Neural cell (in vitro differentiated cells): Measurements from ENCODE around the gene RPS6KA5. TPM values are rescaled to one million over a fixed set of nuclear protein-coding genes. Genes with fewer than 3 reads are reported as not detected.

Experiments used
- H2AFZ ChIP-seq: fragments of 200-600, 300-800 bp; sonication (generic), shearing (Covaris generic); 2 replicates; pipeline ENCODE4 v1.6.0; 2014; ENCODE audit warnings: low read depth, mild to moderate bottlenecking, antibody characterized with exemption, low read length, moderate library complexity
- H3F3A ChIP-seq: fragments of 200-600 bp; shearing (Covaris generic); 2 replicates; pipeline ENCODE4 v1.6.1; 2016; ENCODE audit warnings: mild to moderate bottlenecking, moderate library complexity, mixed read lengths, antibody characterized with exemption, low read length; ENCODE audit not compliant: insufficient read depth, poor library complexity, severe bottlenecking
- H3K27ac ChIP-seq: fragments of 200-600, 300-800 bp; sonication (generic), shearing (Covaris generic); 2 replicates; pipeline ENCODE4 v1.5.1; 2014; ENCODE audit warnings: mild to moderate bottlenecking, low read length, moderate library complexity
- H3K27me3 ChIP-seq: fragments of 300-800, 200-600 bp; sonication (generic), shearing (Covaris generic); 2 replicates; pipeline ENCODE4 v1.6.0; 2014; ENCODE audit warnings: mild to moderate bottlenecking, low read depth, low read length, moderate library complexity; ENCODE audit not compliant: insufficient read depth
- H3K36me3 ChIP-seq: fragments of 300-800, 200-600 bp; sonication (generic), shearing (Covaris generic); 2 replicates; pipeline ENCODE4 v1.5.1; 2014; ENCODE audit warnings: mild to moderate bottlenecking, antibody characterized with exemption, low read length, moderate library complexity; ENCODE audit not compliant: insufficient read depth
- H3K4me2 ChIP-seq: fragments of 300-800, 200-600 bp; sonication (generic), shearing (Covaris generic); 2 replicates; pipeline ENCODE4 v1.6.0; 2014; ENCODE audit warnings: mild to moderate bottlenecking, low read length
- H3K4me3 ChIP-seq: fragments of 300-800, 200-600 bp; sonication (generic), shearing (Covaris generic); 2 replicates; pipeline ENCODE4 v1.5.1; 2014; ENCODE audit warnings: mild to moderate bottlenecking, low read length, moderate library complexity
- H3K79me2 ChIP-seq: fragments of 200-600 bp; shearing (Covaris generic); replicated peaks from 2 replicates; pipeline ENCODE4 v1.6.0; 2014; ENCODE audit warnings: mild to moderate bottlenecking, low read length, moderate library complexity; ENCODE audit not compliant: insufficient read depth
- H3K9ac ChIP-seq: fragments of 300-800, 200-600 bp; sonication (generic), shearing (Covaris generic); 2 replicates; pipeline ENCODE4 v1.6.1; 2016; ENCODE audit warnings: mild to moderate bottlenecking, low read length, mixed read lengths
- H3K9me2 ChIP-seq: fragments of 200-600 bp; shearing (Covaris generic); 2 replicates; pipeline ENCODE4 v1.6.1; 2016; ENCODE audit warnings: mild to moderate bottlenecking, low read length, mixed read lengths; ENCODE audit not compliant: insufficient read depth
- H3K9me3 ChIP-seq: fragments of 200-600, 300-800 bp; sonication (generic), shearing (Covaris generic); 2 replicates; pipeline ENCODE4 v1.6.1; 2016; ENCODE audit warnings: mild to moderate bottlenecking, mixed run types, low read length, moderate library complexity, mixed read lengths
- H4K20me1 ChIP-seq: fragments of 200-600 bp; shearing (Covaris generic); 2 replicates; pipeline ENCODE4 v1.6.1; 2016; ENCODE audit warnings: mild to moderate bottlenecking, mixed run types; ENCODE audit not compliant: insufficient read depth
- EP300 ChIP-seq: fragments of 450-650 bp; conservative IDR thresholded peaks from 2 replicates; pipeline ENCODE4 v1.6.1; 2014; ENCODE audit warnings: antibody characterized with exemption, mild to moderate bottlenecking, moderate library complexity; ENCODE audit not compliant: poor library complexity, severe bottlenecking
- EZH2 ChIP-seq: fragments of 200-600, 300-800 bp; shearing (Covaris generic), sonication (generic); IDR thresholded peaks from 2 replicates; pipeline ENCODE4 v1.6.1; 2014; ENCODE audit warnings: antibody characterized with exemption, low read length, borderline replicate concordance, mild to moderate bottlenecking; ENCODE audit not compliant: insufficient read depth, poor library complexity, severe bottlenecking
- MXI1 ChIP-seq: fragments of 450-650 bp; conservative IDR thresholded peaks from 2 replicates; pipeline ENCODE4 v1.6.1; 2014; ENCODE audit warnings: antibody characterized with exemption, mild to moderate bottlenecking; ENCODE audit not compliant: poor library complexity, severe bottlenecking
- POLR2AphosphoS5 ChIP-seq: IDR thresholded peaks from 2 replicates; pipeline ENCODE4 v1.6.1; 2012
- RAD21 ChIP-seq: fragments of 450-650 bp; conservative IDR thresholded peaks from 2 replicates; pipeline ENCODE4 v1.6.1; 2014; ENCODE audit warnings: antibody characterized with exemption, mild to moderate bottlenecking, moderate library complexity
- SMC3 ChIP-seq: fragments of 450-650 bp; conservative IDR thresholded peaks from 2 replicates; pipeline ENCODE4 v1.6.1; 2014; ENCODE audit warnings: antibody characterized with exemption, mild to moderate bottlenecking, moderate library complexity; ENCODE audit not compliant: poor library complexity
- TAF1 ChIP-seq: IDR thresholded peaks from 2 replicates; pipeline ENCODE4 v1.6.1; 2012; ENCODE audit warnings: low read depth
- polyA plus RNA-seq: library from polyadenylated mRNA; depleted of rRNA; stranded (reverse); fragments of >200 nt; gene quantifications from 2 replicates; pipeline ENCODE4 v1.2.3, GENCODE V29; 2014
- TF ChIP-seq, protein P1 (sequence below): fragments of 450-650 bp; IDR thresholded peaks from 2 replicates; pipeline ENCODE4 v1.5.1; 2014; ENCODE audit warnings: antibody characterized with exemption, mild to moderate bottlenecking, moderate library complexity; ENCODE audit not compliant: poor library complexity, severe bottlenecking
- TF ChIP-seq, protein P2 (sequence below): IDR thresholded peaks from 2 replicates; pipeline ENCODE4 v1.6.1; 2012; ENCODE audit warnings: borderline replicate concordance

The RPS6KA5 gene
- polyA plus RNA-seq, 1 donor from 2014 or later: 6.3 TPM

DNA sequence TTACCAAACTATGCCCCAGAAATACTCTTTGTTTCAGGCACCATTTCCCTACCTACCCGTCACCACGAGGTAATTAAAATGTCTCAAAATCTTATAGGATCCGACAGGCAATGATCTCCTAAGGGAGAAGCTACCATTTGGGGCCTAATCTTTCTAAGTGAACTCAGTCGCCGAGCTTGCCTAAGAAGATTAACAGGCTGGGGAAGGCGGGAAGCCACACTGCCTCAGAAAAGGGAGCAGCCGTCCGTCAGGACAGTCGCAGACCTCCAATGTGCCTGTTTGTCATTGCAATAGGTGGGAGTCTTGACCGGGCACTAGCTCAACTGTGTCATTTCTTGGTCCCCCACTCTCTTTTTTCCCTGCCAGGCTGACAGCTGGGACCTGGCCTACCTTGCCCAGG lies 248.8 kb downstream of the RPS6KA5 start:
- H3K79me2 ChIP-seq: peaks cover 30% of the 10 kb centered on the region
- no peaks in the 10 kb centered on the region for H3K9me2 ChIP-seq
- H2AFZ ChIP-seq: no peak overlapping the region
- H3K27me3 ChIP-seq: no peaks in the 10 kb centered on the region
- H4K20me1 ChIP-seq: no peaks in the 10 kb centered on the region
- H3K4me3 ChIP-seq: no peak overlapping the region
- no peak for TF ChIP-seq MXI1
- no peak for TF ChIP-seq SMC3
- no peak for TF ChIP-seq EP300
- no peak for TF ChIP-seq RAD21
- TF ChIP-seq, protein P1, sequence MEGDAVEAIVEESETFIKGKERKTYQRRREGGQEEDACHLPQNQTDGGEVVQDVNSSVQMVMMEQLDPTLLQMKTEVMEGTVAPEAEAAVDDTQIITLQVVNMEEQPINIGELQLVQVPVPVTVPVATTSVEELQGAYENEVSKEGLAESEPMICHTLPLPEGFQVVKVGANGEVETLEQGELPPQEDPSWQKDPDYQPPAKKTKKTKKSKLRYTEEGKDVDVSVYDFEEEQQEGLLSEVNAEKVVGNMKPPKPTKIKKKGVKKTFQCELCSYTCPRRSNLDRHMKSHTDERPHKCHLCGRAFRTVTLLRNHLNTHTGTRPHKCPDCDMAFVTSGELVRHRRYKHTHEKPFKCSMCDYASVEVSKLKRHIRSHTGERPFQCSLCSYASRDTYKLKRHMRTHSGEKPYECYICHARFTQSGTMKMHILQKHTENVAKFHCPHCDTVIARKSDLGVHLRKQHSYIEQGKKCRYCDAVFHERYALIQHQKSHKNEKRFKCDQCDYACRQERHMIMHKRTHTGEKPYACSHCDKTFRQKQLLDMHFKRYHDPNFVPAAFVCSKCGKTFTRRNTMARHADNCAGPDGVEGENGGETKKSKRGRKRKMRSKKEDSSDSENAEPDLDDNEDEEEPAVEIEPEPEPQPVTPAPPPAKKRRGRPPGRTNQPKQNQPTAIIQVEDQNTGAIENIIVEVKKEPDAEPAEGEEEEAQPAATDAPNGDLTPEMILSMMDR: no peak
- no peak for TF ChIP-seq EZH2
- TF ChIP-seq TAF1: no peak
- no peak overlapping the region for H3K27ac ChIP-seq
- no peaks in the 10 kb centered on the region for H3K36me3 ChIP-seq
- H3K4me2 ChIP-seq: no peak overlapping the region
- H3K9ac ChIP-seq: no peak overlapping the region
- no peaks in the 10 kb centered on the region for H3F3A ChIP-seq
- no peaks in the 10 kb centered on the region for H3K9me3 ChIP-seq

DNA sequence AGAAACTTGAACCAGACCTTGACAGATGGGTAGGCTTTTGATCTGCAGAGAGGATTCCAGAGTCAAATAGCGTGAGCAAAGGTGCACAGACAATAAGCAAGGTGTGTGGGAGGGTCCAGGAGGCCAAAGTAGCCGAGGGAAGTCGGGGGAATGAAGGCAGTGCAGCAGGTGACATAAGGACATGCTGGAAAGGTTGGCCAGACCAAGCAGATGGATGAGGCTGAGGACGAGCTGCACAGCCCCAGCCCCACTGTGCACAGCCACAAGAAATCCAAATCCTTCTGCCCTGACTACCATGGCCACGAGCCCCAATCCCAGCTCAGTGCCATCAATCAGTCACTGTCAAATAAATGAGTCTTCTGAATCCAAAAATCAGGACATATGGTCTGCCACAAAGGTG lies 249.6 kb downstream of the RPS6KA5 start:
- no peak overlapping the region for H3K27ac ChIP-seq
- H3K79me2 ChIP-seq: peaks cover 30% of the 10 kb centered on the region
- H3K9ac ChIP-seq: no peak overlapping the region
- no peaks in the 10 kb centered on the region for H4K20me1 ChIP-seq
- H3K9me2 ChIP-seq: no peaks in the 10 kb centered on the region
- H3K27me3 ChIP-seq: no peaks in the 10 kb centered on the region
- no peak overlapping the region for H2AFZ ChIP-seq
- no peak for TF ChIP-seq TAF1
- TF ChIP-seq EZH2: no peak
- TF ChIP-seq MXI1: no peak
- no peak for TF ChIP-seq RAD21
- TF ChIP-seq SMC3: no peak
- TF ChIP-seq, protein P2, sequence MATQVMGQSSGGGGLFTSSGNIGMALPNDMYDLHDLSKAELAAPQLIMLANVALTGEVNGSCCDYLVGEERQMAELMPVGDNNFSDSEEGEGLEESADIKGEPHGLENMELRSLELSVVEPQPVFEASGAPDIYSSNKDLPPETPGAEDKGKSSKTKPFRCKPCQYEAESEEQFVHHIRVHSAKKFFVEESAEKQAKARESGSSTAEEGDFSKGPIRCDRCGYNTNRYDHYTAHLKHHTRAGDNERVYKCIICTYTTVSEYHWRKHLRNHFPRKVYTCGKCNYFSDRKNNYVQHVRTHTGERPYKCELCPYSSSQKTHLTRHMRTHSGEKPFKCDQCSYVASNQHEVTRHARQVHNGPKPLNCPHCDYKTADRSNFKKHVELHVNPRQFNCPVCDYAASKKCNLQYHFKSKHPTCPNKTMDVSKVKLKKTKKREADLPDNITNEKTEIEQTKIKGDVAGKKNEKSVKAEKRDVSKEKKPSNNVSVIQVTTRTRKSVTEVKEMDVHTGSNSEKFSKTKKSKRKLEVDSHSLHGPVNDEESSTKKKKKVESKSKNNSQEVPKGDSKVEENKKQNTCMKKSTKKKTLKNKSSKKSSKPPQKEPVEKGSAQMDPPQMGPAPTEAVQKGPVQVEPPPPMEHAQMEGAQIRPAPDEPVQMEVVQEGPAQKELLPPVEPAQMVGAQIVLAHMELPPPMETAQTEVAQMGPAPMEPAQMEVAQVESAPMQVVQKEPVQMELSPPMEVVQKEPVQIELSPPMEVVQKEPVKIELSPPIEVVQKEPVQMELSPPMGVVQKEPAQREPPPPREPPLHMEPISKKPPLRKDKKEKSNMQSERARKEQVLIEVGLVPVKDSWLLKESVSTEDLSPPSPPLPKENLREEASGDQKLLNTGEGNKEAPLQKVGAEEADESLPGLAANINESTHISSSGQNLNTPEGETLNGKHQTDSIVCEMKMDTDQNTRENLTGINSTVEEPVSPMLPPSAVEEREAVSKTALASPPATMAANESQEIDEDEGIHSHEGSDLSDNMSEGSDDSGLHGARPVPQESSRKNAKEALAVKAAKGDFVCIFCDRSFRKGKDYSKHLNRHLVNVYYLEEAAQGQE: no peak
- TF ChIP-seq, protein P1: no peak
- TF ChIP-seq EP300: no peak
- no peak for TF ChIP-seq POLR2AphosphoS5
- no peaks in the 10 kb centered on the region for H3K36me3 ChIP-seq
- no peak overlapping the region for H3K4me3 ChIP-seq
- no peaks in the 10 kb centered on the region for H3F3A ChIP-seq
- no peak overlapping the region for H3K4me2 ChIP-seq
- H3K9me3 ChIP-seq: no peaks in the 10 kb centered on the region
